Ishikawa (cell line): ENCODE results near the gene NPR2.

ENCODE experiments used
- CEBPB ChIP-seq: IDR thresholded peaks from 2 replicates; pipeline ENCODE4 v1.6.1; 2012
- CREB1 ChIP-seq: IDR thresholded peaks from 2 replicates; pipeline ENCODE4 v1.6.1; 2012; ENCODE audit warnings: low read depth
- EGR1 ChIP-seq: IDR thresholded peaks from 2 replicates; pipeline ENCODE4 v1.6.1; 2012
- EP300 ChIP-seq: IDR thresholded peaks from 2 replicates; pipeline ENCODE4 v1.6.1; 2012; ENCODE audit warnings: borderline replicate concordance
- FOXM1 ChIP-seq: IDR thresholded peaks from 2 replicates; pipeline ENCODE4 v1.6.1; 2012; ENCODE audit warnings: low read depth, borderline replicate concordance
- NFIC ChIP-seq: IDR thresholded peaks from 2 replicates; pipeline ENCODE4 v1.6.1; 2012
- RAD21 ChIP-seq: IDR thresholded peaks from 2 replicates; pipeline ENCODE4 v1.6.1; 2012; ENCODE audit warnings: low read depth
- TAF1 ChIP-seq: IDR thresholded peaks from 2 replicates; pipeline ENCODE4 v1.6.1; 2012; ENCODE audit warnings: low read depth, mild to moderate bottlenecking
- TCF12 ChIP-seq: IDR thresholded peaks from 2 replicates; pipeline ENCODE4 v1.6.1; 2012; ENCODE audit warnings: low read depth
- TEAD4 ChIP-seq: IDR thresholded peaks from 2 replicates; pipeline ENCODE4 v1.6.1; 2012
- YY1 ChIP-seq: IDR thresholded peaks from 2 replicates; pipeline ENCODE4 v1.6.1; 2012; ENCODE audit warnings: low read depth
- ZBTB7A ChIP-seq: IDR thresholded peaks from 2 replicates; pipeline ENCODE4 v1.6.1; 2012; ENCODE audit warnings: low read depth
- TF ChIP-seq, protein P1 (sequence below): IDR thresholded peaks from 2 replicates; pipeline ENCODE4 v1.6.1; 2012
- TF ChIP-seq, protein P2 (sequence below): IDR thresholded peaks from 2 replicates; pipeline ENCODE4 v1.6.1; 2012; ENCODE audit warnings: low read depth, mild to moderate bottlenecking
- TF ChIP-seq, protein P3 (sequence below): IDR thresholded peaks from 2 replicates; pipeline ENCODE4 v1.6.1; 2012

NPR2 gene

DNA sequence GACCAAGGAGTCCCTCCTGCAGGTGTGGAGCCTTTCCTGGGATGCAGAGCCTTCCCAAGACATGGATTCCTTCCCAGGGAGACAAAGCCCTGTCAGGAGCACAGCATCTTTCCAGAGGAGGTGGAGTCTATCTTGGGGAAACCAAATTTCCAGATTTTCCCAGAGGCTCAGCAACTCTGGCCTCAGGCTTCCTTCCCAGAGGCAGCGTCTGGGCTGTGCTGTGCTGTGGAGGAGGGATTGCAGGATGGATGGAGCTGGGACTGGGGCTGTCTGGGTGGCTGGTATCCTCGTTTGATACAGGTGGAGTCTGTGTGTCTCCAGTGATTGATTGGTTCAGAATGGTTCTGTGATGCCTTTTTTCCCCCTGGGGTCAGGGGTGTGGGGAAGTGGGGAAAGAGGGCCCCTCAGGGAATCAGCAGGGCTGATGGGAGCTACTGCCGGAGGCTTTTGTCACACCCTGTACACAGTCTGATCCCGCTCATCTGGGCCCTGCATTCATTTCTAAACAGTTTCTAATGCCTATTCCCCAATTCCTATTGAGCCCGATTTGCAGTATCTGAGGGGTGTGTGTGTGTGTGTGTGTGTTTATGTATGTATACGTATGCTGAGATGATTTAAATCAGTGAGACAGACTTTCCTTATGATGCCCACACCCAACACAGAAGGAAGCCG, 62.8 kb downstream of the NPR2 start:
- TF ChIP-seq ZBTB7A (no peak), YY1 (no peak), TEAD4 (no peak), EGR1 (no peak), TAF1 (no peak), TCF12 (no peak), EP300 (no peak), RAD21 (no peak), NFIC (no peak), CREB1 (no peak), CEBPB (no peak), FOXM1 (no peak)
- TF ChIP-seq, protein P1, sequence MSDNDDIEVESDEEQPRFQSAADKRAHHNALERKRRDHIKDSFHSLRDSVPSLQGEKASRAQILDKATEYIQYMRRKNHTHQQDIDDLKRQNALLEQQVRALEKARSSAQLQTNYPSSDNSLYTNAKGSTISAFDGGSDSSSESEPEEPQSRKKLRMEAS, result no peak
- TF ChIP-seq, protein P2, sequence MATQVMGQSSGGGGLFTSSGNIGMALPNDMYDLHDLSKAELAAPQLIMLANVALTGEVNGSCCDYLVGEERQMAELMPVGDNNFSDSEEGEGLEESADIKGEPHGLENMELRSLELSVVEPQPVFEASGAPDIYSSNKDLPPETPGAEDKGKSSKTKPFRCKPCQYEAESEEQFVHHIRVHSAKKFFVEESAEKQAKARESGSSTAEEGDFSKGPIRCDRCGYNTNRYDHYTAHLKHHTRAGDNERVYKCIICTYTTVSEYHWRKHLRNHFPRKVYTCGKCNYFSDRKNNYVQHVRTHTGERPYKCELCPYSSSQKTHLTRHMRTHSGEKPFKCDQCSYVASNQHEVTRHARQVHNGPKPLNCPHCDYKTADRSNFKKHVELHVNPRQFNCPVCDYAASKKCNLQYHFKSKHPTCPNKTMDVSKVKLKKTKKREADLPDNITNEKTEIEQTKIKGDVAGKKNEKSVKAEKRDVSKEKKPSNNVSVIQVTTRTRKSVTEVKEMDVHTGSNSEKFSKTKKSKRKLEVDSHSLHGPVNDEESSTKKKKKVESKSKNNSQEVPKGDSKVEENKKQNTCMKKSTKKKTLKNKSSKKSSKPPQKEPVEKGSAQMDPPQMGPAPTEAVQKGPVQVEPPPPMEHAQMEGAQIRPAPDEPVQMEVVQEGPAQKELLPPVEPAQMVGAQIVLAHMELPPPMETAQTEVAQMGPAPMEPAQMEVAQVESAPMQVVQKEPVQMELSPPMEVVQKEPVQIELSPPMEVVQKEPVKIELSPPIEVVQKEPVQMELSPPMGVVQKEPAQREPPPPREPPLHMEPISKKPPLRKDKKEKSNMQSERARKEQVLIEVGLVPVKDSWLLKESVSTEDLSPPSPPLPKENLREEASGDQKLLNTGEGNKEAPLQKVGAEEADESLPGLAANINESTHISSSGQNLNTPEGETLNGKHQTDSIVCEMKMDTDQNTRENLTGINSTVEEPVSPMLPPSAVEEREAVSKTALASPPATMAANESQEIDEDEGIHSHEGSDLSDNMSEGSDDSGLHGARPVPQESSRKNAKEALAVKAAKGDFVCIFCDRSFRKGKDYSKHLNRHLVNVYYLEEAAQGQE, result no peak
- TF ChIP-seq, protein P3, sequence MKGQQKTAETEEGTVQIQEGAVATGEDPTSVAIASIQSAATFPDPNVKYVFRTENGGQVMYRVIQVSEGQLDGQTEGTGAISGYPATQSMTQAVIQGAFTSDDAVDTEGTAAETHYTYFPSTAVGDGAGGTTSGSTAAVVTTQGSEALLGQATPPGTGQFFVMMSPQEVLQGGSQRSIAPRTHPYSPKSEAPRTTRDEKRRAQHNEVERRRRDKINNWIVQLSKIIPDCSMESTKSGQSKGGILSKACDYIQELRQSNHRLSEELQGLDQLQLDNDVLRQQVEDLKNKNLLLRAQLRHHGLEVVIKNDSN, result no peak

DNA sequence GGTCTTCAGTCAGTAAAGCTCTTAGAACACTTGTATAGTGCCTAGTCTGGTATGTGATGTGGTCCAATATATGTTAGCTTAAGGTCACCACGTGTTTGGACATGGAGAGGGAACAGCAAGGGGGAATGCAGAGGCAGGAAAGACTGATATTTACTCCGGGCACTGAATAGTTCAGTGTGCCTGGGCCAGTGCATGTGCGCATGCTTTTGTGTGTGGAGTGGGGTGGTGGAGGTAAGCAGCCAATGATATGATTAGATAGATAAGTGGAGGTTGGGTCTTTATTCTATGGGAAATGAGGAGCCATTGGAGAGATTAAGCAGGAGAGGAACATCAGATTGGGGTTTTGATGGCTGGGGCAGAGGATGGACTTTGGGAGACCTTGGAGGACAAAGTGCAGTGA, 64.8 kb downstream of the NPR2 start:
- TF ChIP-seq, protein P1, result no peak
- TF ChIP-seq CEBPB (no peak), RAD21 (no peak), YY1 (no peak)

DNA sequence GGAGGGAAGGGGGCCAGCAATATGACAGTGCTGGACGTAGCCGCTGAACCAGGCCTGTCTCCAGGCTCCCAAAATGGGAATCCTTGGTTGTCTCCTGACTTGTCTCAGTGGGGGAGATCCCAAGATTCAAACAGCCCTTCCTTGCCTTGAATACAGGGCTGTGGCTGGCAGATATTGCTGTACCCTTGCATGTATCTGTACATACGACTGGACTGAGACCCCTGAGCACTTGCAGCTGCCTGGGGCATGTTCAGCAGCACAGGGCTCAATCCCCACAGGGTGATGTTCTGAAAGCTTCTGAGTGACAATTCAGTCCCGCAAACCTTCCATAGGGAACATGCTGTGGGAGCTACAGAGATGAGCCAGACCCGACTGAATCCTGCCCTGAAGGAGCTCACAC, 65.5 kb downstream of the NPR2 start:
- TF ChIP-seq CEBPB (no peak), FOXM1 (no peak), CREB1 (no peak), TAF1 (no peak), YY1 (no peak), EGR1 (no peak), EP300 (no peak), RAD21 (no peak), ZBTB7A (no peak), TEAD4 (no peak), NFIC (no peak), TCF12 (no peak)
- TF ChIP-seq, protein P3, result no peak
- TF ChIP-seq, protein P1, result no peak
- TF ChIP-seq, protein P2, result no peak

DNA sequence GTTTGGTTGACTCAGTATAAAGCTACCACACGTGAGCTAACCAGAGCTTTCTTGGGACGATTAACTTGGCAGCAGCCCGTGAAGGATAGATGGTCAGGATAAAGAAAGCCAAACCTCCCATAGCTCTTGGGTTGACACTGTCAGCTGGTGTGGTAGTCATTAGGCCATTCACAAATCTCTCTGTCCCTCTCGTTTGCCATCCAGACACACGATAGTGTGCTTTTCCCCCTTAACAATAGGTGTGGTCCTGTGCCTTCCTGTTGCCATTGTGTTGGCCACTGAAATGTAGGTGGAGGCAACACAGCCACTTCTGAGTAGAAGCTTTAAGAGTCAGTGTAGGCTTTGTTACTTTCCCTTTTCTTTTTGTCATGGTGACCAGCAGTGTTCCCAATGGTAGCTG, 67.1 kb downstream of the NPR2 start:
- TF ChIP-seq TEAD4 (no peak), TAF1 (no peak), CREB1 (no peak), EP300 (no peak), FOXM1 (no peak), YY1 (no peak), NFIC (no peak), ZBTB7A (no peak), CEBPB (no peak), RAD21 (no peak), TCF12 (no peak), EGR1 (no peak)
- TF ChIP-seq, protein P2, result no peak
- TF ChIP-seq, protein P3, result no peak
- TF ChIP-seq, protein P1, result no peak
